HEK293 (cell line): ENCODE data around the gene SUDS3.

Source experiments
- CTCF ChIA-PET: fragments of 350-600 bp; formaldehyde crosslinking; extraction: SDS; loops from one replicate; lab custom pipeline; 2021; ENCODE audit warnings: antibody characterized with exemption; lab: Yijun Ruan, JAX
- POLR2A ChIA-PET: fragments of 300-600 bp; formaldehyde crosslinking; extraction: SDS; loops from one replicate; lab custom pipeline; 2020; ENCODE audit warnings: antibody characterized with exemption, inconsistent platforms; lab: Yijun Ruan, JAX
- H3K27ac ChIP-seq: fragments of 200-500 bp; sonication (Bioruptor generic); 2 replicates; pipeline ENCODE4 v1.5.1; 2014; ENCODE audit warnings: low read depth, low read length, control low read depth, inconsistent platforms; ENCODE audit errors: extremely low read depth
- H3K36me3 ChIP-seq, 2 experiments: fragments of 200-500 bp in 1 of 2; sonication (Bioruptor generic) in 1 of 2; 1 replicate in 1 of 2; 2 replicates in 1 of 2; pipeline ENCODE4 v1.5.1; 2014 to 2017; ENCODE audit warnings: inconsistent platforms in 2 of 2, low read length in 2 of 2; ENCODE audit not compliant: control insufficient read depth in 2 of 2, insufficient read depth in 1 of 2
- H3K4me1 ChIP-seq: fragments of 200-500 bp; sonication (Bioruptor generic); 2 replicates; pipeline ENCODE4 v1.5.1; 2014; ENCODE audit warnings: mild to moderate bottlenecking, low read length, inconsistent platforms; ENCODE audit not compliant: control insufficient read depth, insufficient read depth
- H3K4me3 ChIP-seq: 2 replicates; pipeline ENCODE4 v1.5.1; 2011; ENCODE audit warnings: low read depth, mild to moderate bottlenecking, control low read depth, low read length, moderate library complexity
- H3K9me3 ChIP-seq: fragments of 200-500 bp; sonication (Bioruptor generic); 2 replicates; pipeline ENCODE4 v1.5.1; 2014; ENCODE audit warnings: low read depth, low read length, inconsistent platforms; ENCODE audit not compliant: control insufficient read depth, insufficient read depth
- BCL11A ChIP-seq: fragments of 450-650 bp; formaldehyde crosslinking; IDR thresholded peaks from 2 replicates; pipeline ENCODE4 v1.5.1; 2016; ENCODE audit warnings: low read depth, missing biosample characterization, missing genetic modification characterization
- BCL11B ChIP-seq: fragments of 450-650 bp; formaldehyde crosslinking; IDR thresholded peaks from 2 replicates; pipeline ENCODE4 v1.5.1; 2016; ENCODE audit warnings: low read depth, missing biosample characterization, missing genetic modification characterization
- IKZF3 ChIP-seq: fragments of 450-650 bp; IDR thresholded peaks from 2 replicates; pipeline ENCODE4 v1.5.0; 2018; ENCODE audit warnings: missing biosample characterization, mild to moderate bottlenecking, missing genetic modification characterization, moderate library complexity
- SP3 ChIP-seq: fragments of 450-650 bp; formaldehyde crosslinking; IDR thresholded peaks from 2 replicates; pipeline ENCODE4 v1.5.1; 2016; ENCODE audit warnings: missing biosample characterization, missing genetic modification characterization
- ZBTB17 ChIP-seq: fragments of 450-650 bp; formaldehyde crosslinking; IDR thresholded peaks from 2 replicates; pipeline ENCODE4 v1.5.1; 2016; ENCODE audit warnings: missing biosample characterization, missing genetic modification characterization
- ZBTB7A ChIP-seq: fragments of 450-650 bp; formaldehyde crosslinking; IDR thresholded peaks from 2 replicates; pipeline ENCODE4 v1.5.1; 2016; ENCODE audit warnings: low read depth, missing biosample characterization, missing genetic modification characterization
- ZNF112 ChIP-seq: fragments of 450-650 bp; formaldehyde crosslinking; IDR thresholded peaks from 2 replicates; pipeline ENCODE4 v1.5.0; 2017; ENCODE audit warnings: missing biosample characterization, missing genetic modification characterization
- ZNF174 ChIP-seq: fragments of 450-650 bp; formaldehyde crosslinking; IDR thresholded peaks from 2 replicates; pipeline ENCODE4 v1.5.0; 2017; ENCODE audit warnings: missing biosample characterization, mild to moderate bottlenecking, missing genetic modification characterization
- ZNF175 ChIP-seq: fragments of 450-650 bp; formaldehyde crosslinking; IDR thresholded peaks from 2 replicates; pipeline ENCODE4 v1.5.1; 2016; ENCODE audit warnings: missing biosample characterization, missing genetic modification characterization
- ZNF202 ChIP-seq: fragments of 450-650 bp; formaldehyde crosslinking; IDR thresholded peaks from 2 replicates; pipeline ENCODE4 v1.5.1; 2016; ENCODE audit warnings: missing biosample characterization, missing genetic modification characterization, borderline replicate concordance
- ZNF239 ChIP-seq: fragments of 450-650 bp; formaldehyde crosslinking; IDR thresholded peaks from 2 replicates; pipeline ENCODE4 v1.5.1; 2016; ENCODE audit warnings: missing biosample characterization, missing genetic modification characterization
- ZNF341 ChIP-seq: fragments of 450-650 bp; formaldehyde crosslinking; IDR thresholded peaks from 2 replicates; pipeline ENCODE4; 2016; ENCODE audit warnings: low read depth, missing biosample characterization, missing genetic modification characterization
- ZNF404 ChIP-seq: fragments of 450-650 bp; formaldehyde crosslinking; IDR thresholded peaks from 2 replicates; pipeline ENCODE4 v1.5.1; 2017; ENCODE audit warnings: missing biosample characterization, missing genetic modification characterization
- ZNF426 ChIP-seq: fragments of 450-650 bp; formaldehyde crosslinking; IDR thresholded peaks from 2 replicates; pipeline ENCODE4 v1.5.1; 2017; ENCODE audit warnings: missing biosample characterization, missing genetic modification characterization, mild to moderate bottlenecking, inconsistent platforms, moderate library complexity
- ZNF48 ChIP-seq: fragments of 450-650 bp; formaldehyde crosslinking; IDR thresholded peaks from 2 replicates; pipeline ENCODE4 v1.5.1; 2016; ENCODE audit warnings: missing biosample characterization, missing genetic modification characterization
- ZNF600 ChIP-seq: fragments of 450-650 bp; formaldehyde crosslinking; IDR thresholded peaks from 2 replicates; pipeline ENCODE4 v1.5.1; 2016; ENCODE audit warnings: missing biosample characterization, missing genetic modification characterization
- ZNF623 ChIP-seq: fragments of 450-650 bp; formaldehyde crosslinking; IDR thresholded peaks from 2 replicates; pipeline ENCODE4 v1.5.1; 2016; ENCODE audit warnings: missing biosample characterization, missing genetic modification characterization
- ZNF629 ChIP-seq: fragments of 450-650 bp; formaldehyde crosslinking; IDR thresholded peaks from 2 replicates; pipeline ENCODE4 v1.5.1; 2017; ENCODE audit warnings: missing biosample characterization, missing genetic modification characterization
- ZNF664 ChIP-seq: fragments of 450-650 bp; formaldehyde crosslinking; IDR thresholded peaks from 2 replicates; pipeline ENCODE4 v1.5.1; 2016; ENCODE audit warnings: missing biosample characterization, missing genetic modification characterization
- ZNF837 ChIP-seq: fragments of 450-650 bp; formaldehyde crosslinking; IDR thresholded peaks from 2 replicates; pipeline ENCODE4 v1.5.1; 2016; ENCODE audit warnings: missing biosample characterization, missing genetic modification characterization
- ZXDB ChIP-seq: fragments of 450-650 bp; formaldehyde crosslinking; IDR thresholded peaks from 2 replicates; pipeline ENCODE4 v1.5.1; 2016; ENCODE audit warnings: missing biosample characterization, missing genetic modification characterization
- TF ChIP-seq, protein P1 (sequence below): fragments of 450-650 bp; formaldehyde crosslinking; conservative IDR thresholded peaks from 2 replicates; pipeline ENCODE4 v1.5.1; 2016; ENCODE audit warnings: low read depth, missing biosample characterization, missing genetic modification characterization
- TF ChIP-seq, protein P2 (sequence below): fragments of 450-650 bp; IDR thresholded peaks from 2 replicates; pipeline ENCODE4 v1.5.1; 2018; ENCODE audit warnings: missing biosample characterization, missing genetic modification characterization
- TF ChIP-seq, protein P3 (sequence below): fragments of 450-650 bp; formaldehyde crosslinking; IDR thresholded peaks from 2 replicates; pipeline ENCODE4 v1.5.1; 2017; ENCODE audit warnings: missing biosample characterization, missing genetic modification characterization
- TF ChIP-seq, protein P4 (sequence below): fragments of 450-650 bp; formaldehyde crosslinking; IDR thresholded peaks from 2 replicates; pipeline ENCODE4 v1.5.1; 2016; ENCODE audit warnings: missing biosample characterization, missing genetic modification characterization, low read depth
- TF ChIP-seq, protein P5 (sequence below): fragments of 450-650 bp; formaldehyde crosslinking; IDR thresholded peaks from 2 replicates; pipeline ENCODE4 v1.5.1; 2017; ENCODE audit warnings: missing biosample characterization, missing genetic modification characterization

SUDS3 gene

DNA sequence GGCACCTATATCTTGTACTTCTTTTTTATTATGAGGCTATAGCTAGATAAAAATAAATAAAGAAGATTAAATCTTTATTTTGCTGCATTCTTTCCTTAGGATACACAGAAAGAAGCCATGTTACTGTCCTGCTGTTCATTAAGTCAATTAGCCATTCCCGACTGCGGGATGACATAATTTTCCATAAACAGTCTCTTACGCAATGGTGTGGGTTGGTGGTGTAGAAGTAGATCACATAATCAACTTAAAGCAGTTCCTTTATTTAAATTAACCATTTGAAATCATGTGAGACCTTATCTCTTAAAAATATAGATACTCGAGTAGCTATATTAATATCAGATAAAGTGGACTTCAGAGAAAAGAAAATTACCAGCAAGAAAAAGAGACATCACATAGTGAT, 43.8 kb upstream of the SUDS3 start:
- POLR2A ChIA-PET, result no interaction called here
- no peak overlapping the region for H3K27ac ChIP-seq
- H3K4me1 ChIP-seq, result peaks cover 14% of the 10 kb centered on the region
- no peaks in the 10 kb centered on the region for H3K9me3 ChIP-seq
- no peaks in the 10 kb centered on the region for H3K36me3 ChIP-seq
- CTCF ChIA-PET, result interaction anchor here (0.6 to 0.7 kb wide), 3 partner anchors 14 to 1240 kb away, joined by 3 read pairs; no protein-coding TSS in a partner anchor
- no peak overlapping the region for H3K4me3 ChIP-seq
- 0 out of 2 replicates have a peak, but pooled peaks have one; percentile 28 for TF ChIP-seq ZNF600 (tag by site-specific recombination)
- no peak for TF ChIP-seq ZNF404 (tag by site-specific recombination)
- 0 out of 2 replicates have a peak, but pooled peaks have one; percentile 9 for TF ChIP-seq ZXDB (tag by site-specific recombination)
- TF ChIP-seq SP3, result peak; percentile 4; the same call in 1 of the 2 replicates
- TF ChIP-seq, protein P1, sequence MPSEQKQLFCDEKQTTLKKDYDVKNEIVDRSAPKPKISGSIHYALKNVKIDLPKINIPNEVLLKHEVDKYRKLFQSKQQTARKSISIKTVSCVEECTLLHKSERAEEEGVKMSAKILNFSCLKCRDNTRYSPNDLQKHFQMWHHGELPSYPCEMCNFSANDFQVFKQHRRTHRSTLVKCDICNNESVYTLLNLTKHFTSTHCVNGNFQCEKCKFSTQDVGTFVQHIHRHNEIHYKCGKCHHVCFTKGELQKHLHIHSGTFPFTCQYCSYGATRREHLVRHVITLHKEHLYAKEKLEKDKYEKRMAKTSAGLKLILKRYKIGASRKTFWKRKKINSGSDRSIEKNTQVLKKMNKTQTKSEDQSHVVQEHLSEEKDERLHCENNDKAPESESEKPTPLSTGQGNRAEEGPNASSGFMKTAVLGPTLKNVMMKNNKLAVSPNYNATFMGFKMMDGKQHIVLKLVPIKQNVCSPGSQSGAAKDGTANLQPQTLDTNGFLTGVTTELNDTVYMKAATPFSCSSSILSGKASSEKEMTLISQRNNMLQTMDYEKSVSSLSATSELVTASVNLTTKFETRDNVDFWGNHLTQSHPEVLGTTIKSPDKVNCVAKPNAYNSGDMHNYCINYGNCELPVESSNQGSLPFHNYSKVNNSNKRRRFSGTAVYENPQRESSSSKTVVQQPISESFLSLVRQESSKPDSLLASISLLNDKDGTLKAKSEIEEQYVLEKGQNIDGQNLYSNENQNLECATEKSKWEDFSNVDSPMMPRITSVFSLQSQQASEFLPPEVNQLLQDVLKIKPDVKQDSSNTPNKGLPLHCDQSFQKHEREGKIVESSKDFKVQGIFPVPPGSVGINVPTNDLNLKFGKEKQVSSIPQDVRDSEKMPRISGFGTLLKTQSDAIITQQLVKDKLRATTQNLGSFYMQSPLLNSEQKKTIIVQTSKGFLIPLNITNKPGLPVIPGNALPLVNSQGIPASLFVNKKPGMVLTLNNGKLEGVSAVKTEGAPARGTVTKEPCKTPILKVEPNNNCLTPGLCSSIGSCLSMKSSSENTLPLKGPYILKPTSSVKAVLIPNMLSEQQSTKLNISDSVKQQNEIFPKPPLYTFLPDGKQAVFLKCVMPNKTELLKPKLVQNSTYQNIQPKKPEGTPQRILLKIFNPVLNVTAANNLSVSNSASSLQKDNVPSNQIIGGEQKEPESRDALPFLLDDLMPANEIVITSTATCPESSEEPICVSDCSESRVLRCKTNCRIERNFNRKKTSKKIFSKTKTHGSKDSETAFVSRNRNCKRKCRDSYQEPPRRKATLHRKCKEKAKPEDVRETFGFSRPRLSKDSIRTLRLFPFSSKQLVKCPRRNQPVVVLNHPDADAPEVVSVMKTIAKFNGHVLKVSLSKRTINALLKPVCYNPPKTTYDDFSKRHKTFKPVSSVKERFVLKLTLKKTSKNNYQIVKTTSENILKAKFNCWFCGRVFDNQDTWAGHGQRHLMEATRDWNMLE (tag by site-specific recombination), result peak; percentile 58
- TF ChIP-seq, protein P2, sequence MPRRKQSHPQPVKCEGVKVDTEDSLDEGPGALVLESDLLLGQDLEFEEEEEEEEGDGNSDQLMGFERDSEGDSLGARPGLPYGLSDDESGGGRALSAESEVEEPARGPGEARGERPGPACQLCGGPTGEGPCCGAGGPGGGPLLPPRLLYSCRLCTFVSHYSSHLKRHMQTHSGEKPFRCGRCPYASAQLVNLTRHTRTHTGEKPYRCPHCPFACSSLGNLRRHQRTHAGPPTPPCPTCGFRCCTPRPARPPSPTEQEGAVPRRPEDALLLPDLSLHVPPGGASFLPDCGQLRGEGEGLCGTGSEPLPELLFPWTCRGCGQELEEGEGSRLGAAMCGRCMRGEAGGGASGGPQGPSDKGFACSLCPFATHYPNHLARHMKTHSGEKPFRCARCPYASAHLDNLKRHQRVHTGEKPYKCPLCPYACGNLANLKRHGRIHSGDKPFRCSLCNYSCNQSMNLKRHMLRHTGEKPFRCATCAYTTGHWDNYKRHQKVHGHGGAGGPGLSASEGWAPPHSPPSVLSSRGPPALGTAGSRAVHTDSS (tag by site-specific recombination), result no peak
- peak; percentile 87 for TF ChIP-seq ZNF664 (tag by site-specific recombination)
- peak; percentile 34; the same call in 1 of the 2 replicates for TF ChIP-seq ZNF629 (tag by site-specific recombination)
- TF ChIP-seq IKZF3 (tag by site-specific recombination), result peak; percentile 29; the same call in 1 of the 2 replicates

DNA sequence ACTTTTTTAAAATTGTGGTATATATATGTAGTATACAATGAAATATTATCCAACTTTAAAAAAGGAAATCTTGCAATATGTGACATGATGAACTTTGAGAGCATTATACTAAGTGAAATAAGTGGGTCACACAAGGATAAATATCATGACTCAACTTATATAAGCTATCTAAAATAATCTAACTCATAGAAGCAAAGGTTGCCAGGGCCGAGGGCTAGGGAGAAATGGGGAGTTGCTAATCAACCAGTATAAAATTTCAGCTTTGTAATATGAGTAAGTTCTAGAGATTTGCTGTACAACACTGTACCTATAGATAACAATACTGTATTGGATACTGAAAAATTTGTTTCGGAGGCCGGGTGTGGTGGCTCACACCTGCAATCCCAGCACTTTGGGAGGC, 42.1 kb upstream of the SUDS3 start:
- Histone ChIP-seq H3K9me3 (no peaks in the 10 kb centered on the region), H3K4me3 (no peak overlapping the region), H3K4me1 (peaks cover 14% of the 10 kb centered on the region), H3K36me3 (no peaks in the 10 kb centered on the region), H3K27ac (no peak overlapping the region)
- POLR2A ChIA-PET, result no interaction called here
- TF ChIP-seq ZBTB7A (tag by site-specific recombination) (no peak), ZNF175 (no peak), ZNF112 (tag by site-specific recombination) (no peak), ZNF837 (tag by site-specific recombination) (no peak), ZNF600 (tag by site-specific recombination) (no peak), ZNF341 (tag by site-specific recombination) (no peak), ZNF426 (tag by site-specific recombination) (no peak), ZNF202 (no peak), ZNF239 (no peak), ZNF174 (tag by site-specific recombination) (no peak), BCL11B (tag by site-specific recombination) (no peak), ZNF48 (tag by site-specific recombination) (no peak), ZNF623 (tag by site-specific recombination) (no peak), BCL11A (tag by site-specific recombination) (no peak), ZBTB17 (no peak)
- TF ChIP-seq, protein P3, sequence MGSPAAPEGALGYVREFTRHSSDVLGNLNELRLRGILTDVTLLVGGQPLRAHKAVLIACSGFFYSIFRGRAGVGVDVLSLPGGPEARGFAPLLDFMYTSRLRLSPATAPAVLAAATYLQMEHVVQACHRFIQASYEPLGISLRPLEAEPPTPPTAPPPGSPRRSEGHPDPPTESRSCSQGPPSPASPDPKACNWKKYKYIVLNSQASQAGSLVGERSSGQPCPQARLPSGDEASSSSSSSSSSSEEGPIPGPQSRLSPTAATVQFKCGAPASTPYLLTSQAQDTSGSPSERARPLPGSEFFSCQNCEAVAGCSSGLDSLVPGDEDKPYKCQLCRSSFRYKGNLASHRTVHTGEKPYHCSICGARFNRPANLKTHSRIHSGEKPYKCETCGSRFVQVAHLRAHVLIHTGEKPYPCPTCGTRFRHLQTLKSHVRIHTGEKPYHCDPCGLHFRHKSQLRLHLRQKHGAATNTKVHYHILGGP (tag by site-specific recombination), result no peak
- TF ChIP-seq, protein P4, sequence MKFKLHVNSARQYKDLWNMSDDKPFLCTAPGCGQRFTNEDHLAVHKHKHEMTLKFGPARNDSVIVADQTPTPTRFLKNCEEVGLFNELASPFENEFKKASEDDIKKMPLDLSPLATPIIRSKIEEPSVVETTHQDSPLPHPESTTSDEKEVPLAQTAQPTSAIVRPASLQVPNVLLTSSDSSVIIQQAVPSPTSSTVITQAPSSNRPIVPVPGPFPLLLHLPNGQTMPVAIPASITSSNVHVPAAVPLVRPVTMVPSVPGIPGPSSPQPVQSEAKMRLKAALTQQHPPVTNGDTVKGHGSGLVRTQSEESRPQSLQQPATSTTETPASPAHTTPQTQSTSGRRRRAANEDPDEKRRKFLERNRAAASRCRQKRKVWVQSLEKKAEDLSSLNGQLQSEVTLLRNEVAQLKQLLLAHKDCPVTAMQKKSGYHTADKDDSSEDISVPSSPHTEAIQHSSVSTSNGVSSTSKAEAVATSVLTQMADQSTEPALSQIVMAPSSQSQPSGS (tag by site-specific recombination), result no peak
- TF ChIP-seq, protein P5, sequence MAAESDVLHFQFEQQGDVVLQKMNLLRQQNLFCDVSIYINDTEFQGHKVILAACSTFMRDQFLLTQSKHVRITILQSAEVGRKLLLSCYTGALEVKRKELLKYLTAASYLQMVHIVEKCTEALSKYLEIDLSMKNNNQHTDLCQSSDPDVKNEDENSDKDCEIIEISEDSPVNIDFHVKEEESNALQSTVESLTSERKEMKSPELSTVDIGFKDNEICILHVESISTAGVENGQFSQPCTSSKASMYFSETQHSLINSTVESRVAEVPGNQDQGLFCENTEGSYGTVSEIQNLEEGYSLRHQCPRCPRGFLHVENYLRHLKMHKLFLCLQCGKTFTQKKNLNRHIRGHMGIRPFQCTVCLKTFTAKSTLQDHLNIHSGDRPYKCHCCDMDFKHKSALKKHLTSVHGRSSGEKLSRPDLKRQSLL, result no peak
- CTCF ChIA-PET, result interaction anchor here (0.7 to 1.2 kb wide), 2 partner anchors 28 to 113 kb away, joined by 3 read pairs; no protein-coding TSS in a partner anchor
